Measurements from ENCODE around the gene SHISA4.

Gene SHISA4

DNA sequence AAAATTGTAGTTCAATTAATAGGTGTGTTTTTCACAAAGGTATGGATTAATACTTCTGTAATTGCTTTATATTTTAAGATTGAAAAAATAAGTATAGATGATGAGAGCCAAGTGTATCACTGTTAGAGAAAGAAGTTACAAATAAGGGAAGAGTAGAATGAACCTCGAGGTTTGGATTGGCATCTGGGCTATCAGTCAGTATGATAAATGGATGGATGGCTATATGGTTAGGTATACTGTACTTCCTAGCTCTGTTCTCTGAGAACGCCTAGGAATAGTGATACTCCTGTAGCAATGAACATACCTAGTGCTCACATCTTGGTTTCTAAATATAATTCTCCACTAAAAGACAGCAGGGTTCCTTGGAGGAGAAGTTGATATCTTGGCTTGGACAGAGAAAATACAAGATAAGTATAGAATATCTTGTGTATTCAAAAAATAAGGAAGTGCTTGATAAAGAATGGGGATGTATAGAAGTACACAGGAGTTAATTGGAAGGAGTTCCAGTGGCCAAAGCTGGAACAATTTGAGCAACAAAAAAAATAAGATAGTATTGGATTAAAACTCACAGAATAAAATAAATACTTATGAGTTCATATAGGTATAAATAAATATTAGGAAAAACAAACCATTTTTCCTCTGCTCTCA, 47.3 kb upstream of the SHISA4 start:
- TF ChIP-seq EZH2phosphoT487 (IDR thresholded peaks at IDR 0.05; ENCODE audit: low read length), result no peak
- TF ChIP-seq EZH2 (optimal IDR thresholded peaks at IDR 0.05; ENCODE audit: low read depth, low read length), result no peak
- no peak for TF ChIP-seq CTCF (IDR thresholded peaks at IDR 0.05; ENCODE audit: low read length)
- Histone ChIP-seq H3K9me2 (replicated peaks; ENCODE audit: insufficient read depth, low read length) (no peaks in the 10 kb centered on the region), H3F3A (ENCODE audit: insufficient read depth, low read length) (no peaks in the 10 kb centered on the region), H3K9me3 (replicated peaks; ENCODE audit: insufficient read depth, low read length) (no peaks in the 10 kb centered on the region), H3K79me2 (ENCODE audit: low read length) (peaks cover 100% of the 10 kb centered on the region), H3K4me2 (ENCODE audit: low read depth, low read length) (no peak overlapping the region), H3K27ac (ENCODE audit: low read length) (no peak overlapping the region), H3K9ac (ENCODE audit: low read length) (no peak overlapping the region), H2AFZ (ENCODE audit: low read length) (no peak overlapping the region), H3K4me3 (ENCODE audit: low read length) (no peak overlapping the region), H3K36me3 (replicated peaks; ENCODE audit: insufficient read depth, low read length) (0 out of 2 replicates have a peak, but pooled peaks cover 3% of the 10 kb centered on the region), H4K20me1 (ENCODE audit: insufficient read depth, low read length) (peaks cover 69% of the 10 kb centered on the region), H3K27me3 (replicated peaks; ENCODE audit: insufficient read depth, low read length) (no peaks in the 10 kb centered on the region), H3K4me1 (ENCODE audit: low read length) (no peaks in the 10 kb centered on the region)
- no peak for DNase-seq

DNA sequence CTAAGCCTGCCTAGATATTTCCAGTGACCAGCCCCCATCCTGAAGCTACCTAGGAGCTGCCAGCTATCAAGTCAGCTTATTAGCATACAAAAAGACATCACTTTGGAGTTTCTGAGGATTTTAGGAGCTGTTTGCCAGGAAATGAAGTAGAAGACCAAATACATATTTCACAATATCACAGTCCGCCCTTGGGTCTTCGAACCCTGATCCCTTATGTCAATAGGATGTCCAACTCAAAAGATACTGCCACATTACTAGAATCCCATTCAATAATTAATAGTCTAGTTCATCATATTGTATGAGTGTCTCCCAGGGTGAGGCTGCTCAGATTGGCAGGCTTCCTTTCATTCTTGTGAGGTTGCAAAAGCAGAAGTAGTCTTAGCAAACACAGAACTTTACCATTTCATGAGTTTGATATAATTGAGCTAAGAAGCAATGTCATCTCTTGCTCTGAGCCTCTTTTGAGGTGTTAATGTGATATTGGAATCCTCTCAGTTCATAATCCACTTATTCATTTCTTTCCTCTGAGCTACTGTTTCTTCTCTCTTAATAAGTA, 46.1 kb upstream of the SHISA4 start:
- no peaks in the 10 kb centered on the region for H3F3A ChIP-seq (ENCODE audit: insufficient read depth, low read length)
- H3K27ac ChIP-seq (ENCODE audit: low read length), result no peak overlapping the region
- H3K27me3 ChIP-seq (replicated peaks; ENCODE audit: insufficient read depth, low read length), result no peaks in the 10 kb centered on the region
- H3K4me2 ChIP-seq (ENCODE audit: low read depth, low read length), result no peak overlapping the region
- TF ChIP-seq EZH2 (optimal IDR thresholded peaks at IDR 0.05; ENCODE audit: low read depth, low read length), result no peak
- TF ChIP-seq CTCF (IDR thresholded peaks at IDR 0.05; ENCODE audit: low read length), result no peak
- no peak for TF ChIP-seq EZH2phosphoT487 (IDR thresholded peaks at IDR 0.05; ENCODE audit: low read length)
- no peaks in the 10 kb centered on the region for H3K4me1 ChIP-seq (ENCODE audit: low read length)
- peaks cover 100% of the 10 kb centered on the region for H3K79me2 ChIP-seq (ENCODE audit: low read length)
- H3K9me2 ChIP-seq (replicated peaks; ENCODE audit: insufficient read depth, low read length), result no peaks in the 10 kb centered on the region
- peaks cover 65% of the 10 kb centered on the region for H4K20me1 ChIP-seq (ENCODE audit: insufficient read depth, low read length)
- H3K36me3 ChIP-seq (replicated peaks; ENCODE audit: insufficient read depth, low read length), result no peaks in the 10 kb centered on the region
- no peak overlapping the region for H3K9ac ChIP-seq (ENCODE audit: low read length)
- no peak overlapping the region for H2AFZ ChIP-seq (ENCODE audit: low read length)
- H3K9me3 ChIP-seq (replicated peaks; ENCODE audit: insufficient read depth, low read length), result no peaks in the 10 kb centered on the region
- H3K4me3 ChIP-seq (ENCODE audit: low read length), result no peak overlapping the region
- no peak for DNase-seq

DNA sequence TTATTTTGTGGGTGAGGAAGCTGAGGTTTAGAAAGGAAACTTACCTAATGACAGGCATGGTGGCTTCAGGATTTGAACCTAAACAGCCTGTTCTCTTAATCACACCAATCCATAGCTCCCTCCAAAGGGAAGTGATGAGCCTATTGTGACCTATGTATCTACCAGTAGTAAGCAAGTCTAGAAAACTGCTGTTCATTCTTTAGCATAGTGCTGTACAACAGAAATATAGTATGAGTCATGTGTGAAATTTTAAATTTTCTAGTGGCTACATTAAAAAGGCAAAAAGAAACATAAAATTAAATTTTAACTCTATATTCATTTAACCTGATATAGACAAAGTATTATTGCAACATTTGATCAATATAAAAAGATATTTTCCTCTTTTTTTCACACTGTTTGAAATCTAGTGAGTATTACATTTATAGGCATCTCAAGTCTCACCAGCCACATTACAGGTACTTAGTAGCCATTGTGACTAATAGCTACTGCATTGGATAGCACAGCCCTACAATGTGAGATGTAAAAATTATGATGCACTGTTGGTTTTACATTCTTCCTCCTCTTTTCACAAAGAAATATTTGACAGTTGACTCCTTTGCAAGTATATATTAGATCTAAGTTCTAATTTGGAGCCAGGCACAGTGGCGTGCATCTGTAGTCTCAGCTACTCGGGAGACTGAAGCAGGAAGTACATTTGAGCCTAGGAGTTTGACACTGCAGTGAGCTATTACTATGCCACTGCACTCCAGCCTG, 43.2 kb upstream of the SHISA4 start:
- H3K4me1 ChIP-seq (ENCODE audit: low read length), result no peaks in the 10 kb centered on the region
- peaks cover 18% of the 10 kb centered on the region for H3K36me3 ChIP-seq (replicated peaks; ENCODE audit: insufficient read depth, low read length)
- no peaks in the 10 kb centered on the region for H3F3A ChIP-seq (ENCODE audit: insufficient read depth, low read length)
- no peaks in the 10 kb centered on the region for H3K9me2 ChIP-seq (replicated peaks; ENCODE audit: insufficient read depth, low read length)
- peaks cover 98% of the 10 kb centered on the region for H3K79me2 ChIP-seq (ENCODE audit: low read length)
- H2AFZ ChIP-seq (ENCODE audit: low read length), result no peak overlapping the region
- no peaks in the 10 kb centered on the region for H3K9me3 ChIP-seq (replicated peaks; ENCODE audit: insufficient read depth, low read length)
- H3K9ac ChIP-seq (ENCODE audit: low read length), result no peak overlapping the region
- H3K27me3 ChIP-seq (replicated peaks; ENCODE audit: insufficient read depth, low read length), result no peaks in the 10 kb centered on the region
- H3K4me3 ChIP-seq (ENCODE audit: low read length), result no peak overlapping the region
- DNase-seq, result no peak
- H4K20me1 ChIP-seq (ENCODE audit: insufficient read depth, low read length), result peaks cover 51% of the 10 kb centered on the region
- no peak for TF ChIP-seq EZH2phosphoT487 (IDR thresholded peaks at IDR 0.05; ENCODE audit: low read length)
- no peak for TF ChIP-seq EZH2 (optimal IDR thresholded peaks at IDR 0.05; ENCODE audit: low read depth, low read length)
- no peak for TF ChIP-seq CTCF (IDR thresholded peaks at IDR 0.05; ENCODE audit: low read length)
- H3K27ac ChIP-seq (ENCODE audit: low read length), result no peak overlapping the region
- no peak overlapping the region for H3K4me2 ChIP-seq (ENCODE audit: low read depth, low read length)

Measured in MM.1S (cell line).